ENCODE data around the gene FOXF1.
A peak's percentile ranks its signal among the peaks of the same experiment; 100 is the strongest.

Gene FOXF1

GRCh38 chr16:86541560-86541959, 31.2 kb downstream of the FOXF1 start:
- Mint-ChIP-seq H3K27me3 (no peaks in the 10 kb centered on the region), H3K9me3 (no peaks in the 10 kb centered on the region), H3K36me3 (ENCODE audit: low read depth) (peaks cover 60% of the 10 kb centered on the region), H3K4me3 (no peak overlapping the region), H3K4me1 (ENCODE audit: low read depth) (no peaks in the 10 kb centered on the region), H3K27ac (no peak overlapping the region)

- Mint-ChIP-seq H3K27ac (no peak overlapping the region), H3K4me1 (ENCODE audit: low read depth) (no peaks in the 10 kb centered on the region), H3K9me3 (no peaks in the 10 kb centered on the region), H3K27me3 (no peaks in the 10 kb centered on the region), H3K4me3 (no peak overlapping the region), H3K36me3 (ENCODE audit: low read depth) (peaks cover 67% of the 10 kb centered on the region)
Observed at GRCh38 chr16:86542756-86543750, 32.7 kb downstream of the FOXF1 start.

- Mint-ChIP-seq H3K4me3 (no peak overlapping the region), H3K36me3 (ENCODE audit: low read depth) (peaks cover 52% of the 10 kb centered on the region), H3K4me1 (ENCODE audit: low read depth) (peaks cover 7% of the 10 kb centered on the region), H3K27me3 (no peaks in the 10 kb centered on the region), H3K9me3 (no peaks in the 10 kb centered on the region), H3K27ac (no peak overlapping the region)
Observed at GRCh38 chr16:86545481-86545880, 35.2 kb downstream of the FOXF1 start.

- Mint-ChIP-seq H3K4me3 (no peak overlapping the region), H3K36me3 (ENCODE audit: low read depth) (peaks cover 50% of the 10 kb centered on the region), H3K9me3 (no peaks in the 10 kb centered on the region), H3K27me3 (no peaks in the 10 kb centered on the region), H3K4me1 (ENCODE audit: low read depth) (peaks cover 7% of the 10 kb centered on the region), H3K27ac (no peak overlapping the region)
Observed at GRCh38 chr16:86545954-86546637, 35.8 kb downstream of the FOXF1 start.

GRCh38 chr16:86546638-86547013, 36.3 kb downstream of the FOXF1 start:
- Mint-ChIP-seq H3K36me3 (ENCODE audit: low read depth) (peaks cover 52% of the 10 kb centered on the region), H3K4me3 (no peak overlapping the region), H3K27ac (no peak overlapping the region), H3K27me3 (no peaks in the 10 kb centered on the region), H3K9me3 (no peaks in the 10 kb centered on the region), H3K4me1 (ENCODE audit: low read depth) (peaks cover 7% of the 10 kb centered on the region)

- Mint-ChIP-seq H3K27me3 (no peaks in the 10 kb centered on the region), H3K27ac (no peak overlapping the region), H3K4me1 (ENCODE audit: low read depth) (peaks cover 9% of the 10 kb centered on the region), H3K4me3 (no peak overlapping the region), H3K9me3 (no peaks in the 10 kb centered on the region), H3K36me3 (ENCODE audit: low read depth) (peaks cover 51% of the 10 kb centered on the region)
Observed at GRCh38 chr16:86547286-86547685, 37.0 kb downstream of the FOXF1 start.

- Mint-ChIP-seq H3K9me3 (no peaks in the 10 kb centered on the region), H3K27ac (no peak overlapping the region), H3K4me1 (ENCODE audit: low read depth) (peaks cover 23% of the 10 kb centered on the region), H3K4me3 (no peak overlapping the region), H3K36me3 (ENCODE audit: low read depth) (peaks cover 51% of the 10 kb centered on the region), H3K27me3 (no peaks in the 10 kb centered on the region)
Observed at GRCh38 chr16:86549076-86549892, 39.0 kb downstream of the FOXF1 start.

GRCh38 chr16:86549893-86550190, 39.5 kb downstream of the FOXF1 start:
- H3K27ac Mint-ChIP-seq: no peak overlapping the region
- H3K4me3 Mint-ChIP-seq: no peak overlapping the region
- no peaks in the 10 kb centered on the region for H3K27me3 Mint-ChIP-seq
- no peaks in the 10 kb centered on the region for H3K9me3 Mint-ChIP-seq
- peaks cover 46% of the 10 kb centered on the region for H3K36me3 Mint-ChIP-seq (ENCODE audit: low read depth)
- H3K4me1 Mint-ChIP-seq (ENCODE audit: low read depth): peaks cover 25% of the 10 kb centered on the region

- no peak overlapping the region for H3K4me3 Mint-ChIP-seq
- H3K27ac Mint-ChIP-seq: no peak overlapping the region
- peaks cover 28% of the 10 kb centered on the region for H3K4me1 Mint-ChIP-seq (ENCODE audit: low read depth)
- H3K9me3 Mint-ChIP-seq: no peaks in the 10 kb centered on the region
- no peaks in the 10 kb centered on the region for H3K27me3 Mint-ChIP-seq
- peaks cover 42% of the 10 kb centered on the region for H3K36me3 Mint-ChIP-seq (ENCODE audit: low read depth)
Observed at GRCh38 chr16:86550281-86550680, 40.0 kb downstream of the FOXF1 start.

GRCh38 chr16:86553356-86553755, 43.0 kb downstream of the FOXF1 start:
- no peak overlapping the region for H3K4me3 Mint-ChIP-seq

GRCh38 chr16:86554599-86554916, 44.2 kb downstream of the FOXF1 start:
- Mint-ChIP-seq H3K36me3 (ENCODE audit: low read depth) (peaks cover 29% of the 10 kb centered on the region), H3K27ac (peak overlapping the region; percentile 97), H3K27me3 (no peaks in the 10 kb centered on the region), H3K4me1 (ENCODE audit: low read depth) (peaks cover 30% of the 10 kb centered on the region), H3K9me3 (no peaks in the 10 kb centered on the region), H3K4me3 (peak overlapping the region; percentile 94)

More at GRCh38 chr16:86553356-86553755, 43.0 kb downstream of the FOXF1 start:
- Mint-ChIP-seq H3K27me3 (no peaks in the 10 kb centered on the region), H3K9me3 (no peaks in the 10 kb centered on the region), H3K27ac (no peak overlapping the region), H3K4me1 (ENCODE audit: low read depth) (peaks cover 37% of the 10 kb centered on the region), H3K36me3 (ENCODE audit: low read depth) (peaks cover 29% of the 10 kb centered on the region)

GRCh38 chr16:86554917-86555703, 44.8 kb downstream of the FOXF1 start, which contains the start of gene MTHFSD:
Gene MTHFSD, minus strand, starts transcription at chr16:86555235. Its CDS starts 51 bp downstream, at chr16:86555184.
- H3K4me3 Mint-ChIP-seq: peak within 1 kb of the TSS; percentile 94
- peaks cover 30% of the 10 kb centered on the region for H3K4me1 Mint-ChIP-seq (ENCODE audit: low read depth)
- no peaks in the 10 kb centered on the region for H3K27me3 Mint-ChIP-seq
- H3K36me3 Mint-ChIP-seq (ENCODE audit: low read depth): peaks cover 29% of the 10 kb centered on the region
- peak within 1 kb of the TSS; percentile 97 for H3K27ac Mint-ChIP-seq
- H3K9me3 Mint-ChIP-seq: no peaks in the 10 kb centered on the region

GRCh38 chr16:86555704-86556075, 45.4 kb downstream of the FOXF1 start:
- Mint-ChIP-seq H3K4me3 (peak overlapping the region; percentile 94), H3K4me1 (ENCODE audit: low read depth) (peaks cover 30% of the 10 kb centered on the region), H3K27ac (peak overlapping the region; percentile 97), H3K36me3 (ENCODE audit: low read depth) (peaks cover 24% of the 10 kb centered on the region), H3K27me3 (no peaks in the 10 kb centered on the region), H3K9me3 (no peaks in the 10 kb centered on the region)

GRCh38 chr16:86556576-86556975, 46.2 kb downstream of the FOXF1 start:
- Mint-ChIP-seq H3K9me3 (no peaks in the 10 kb centered on the region), H3K4me3 (peak overlapping the region; percentile 26), H3K36me3 (ENCODE audit: low read depth) (peaks cover 18% of the 10 kb centered on the region), H3K27ac (no peak overlapping the region), H3K4me1 (ENCODE audit: low read depth) (peaks cover 30% of the 10 kb centered on the region), H3K27me3 (peaks cover 3% of the 10 kb centered on the region)
